Measurements from ENCODE around the gene ZDHHC16.

The ZDHHC16 gene

GRCh38 chr10:97506199-97506991 is 60.4 kb downstream of the ZDHHC16 start:
- Mint-ChIP-seq H3K4me3 (no peak overlapping the region), H3K4me1 (no peaks in the 10 kb centered on the region), H3K27me3 (peaks cover 9% of the 10 kb centered on the region), H3K9me3 (no peaks in the 10 kb centered on the region), H3K27ac (no peak overlapping the region)
- DNase-seq: no peak
- ATAC-seq: peak; percentile 76

All from stimulated activated naive CD8-positive, alpha-beta T cell treated with anti-CD3 and anti-CD28 coated beads, Interleukin-15, amount 100 ng/mL, for 72 hours (primary cell).